Measurements from ENCODE around the gene DDX3X. TPM values are rescaled to one million over a fixed set of nuclear protein-coding genes. Genes with fewer than 3 reads are reported as not detected.
"Not testable (repeated sequence)": the region's sequence is repeated elsewhere in the genome, so short reads cannot be mapped to it uniquely, and the experiment has no call there.

Gene DDX3X
- total and polyA plus RNA-seq, 8 donors, result 38.3 to 434 (median 110) TPM

GRCh38 chrX:41350976-41351569 lies 17.1 kb downstream of the DDX3X start:
- peaks cover 14 to 52% (median 41%) of the 10 kb centered on the region in 4 donors for H3K36me3 ChIP-seq
- DNase-seq, result no peak
- no peak overlapping the region for H3K4me3 ChIP-seq
- H3K27me3 ChIP-seq, result no peaks in the 10 kb centered on the region
- peak overlapping the region in 1 of 5 donors; percentile 34 for H3K27ac ChIP-seq
- TF ChIP-seq EP300 (IDR thresholded peaks at IDR 0.05) (no peak), POLR2AphosphoS5 (IDR thresholded peaks at IDR 0.05) (peak in 2 of 3 donors; percentile 2 to 18)
- no peaks in the 10 kb centered on the region for H3K9me3 ChIP-seq
- peaks cover 0 to 9% (median 2%) of the 10 kb centered on the region in 4 donors for H3K4me1 ChIP-seq
- WGBS, 5 donors, result 44 to 77% (median 57%) methylated on average over 3 of the region's 3 CpGs
- intact Hi-C loops (cut with DNase I; ENCODE audit: low total_unique reads), result no loop called here

GRCh38 chrX:41351923-41352322 lies 18.0 kb downstream of the DDX3X start:
- no peak for DNase-seq
- H3K27ac ChIP-seq, result peak overlapping the region in 1 of 5 donors; percentile 34
- no peaks in the 10 kb centered on the region for H3K9me3 ChIP-seq
- TF ChIP-seq POLR2A (IDR thresholded peaks at IDR 0.05) (no peak), EP300 (IDR thresholded peaks at IDR 0.05) (no peak), CTCF (IDR thresholded peaks at IDR 0.05) (no peak), POLR2AphosphoS5 (IDR thresholded peaks at IDR 0.05) (no peak)
- intact Hi-C loops (cut with DNase I; ENCODE audit: low total_unique reads), result no loop called here
- 42 to 72% (median 47%) methylated on average over 3 of the region's 3 CpGs for WGBS, 5 donors
- H3K4me1 ChIP-seq, result peaks cover 0 to 9% (median 2%) of the 10 kb centered on the region in 4 donors
- H3K27me3 ChIP-seq, result no peaks in the 10 kb centered on the region
- peaks cover 5 to 44% (median 32%) of the 10 kb centered on the region in 4 donors for H3K36me3 ChIP-seq
- H3K4me3 ChIP-seq, result no peak overlapping the region

GRCh38 chrX:41352329-41352838 lies 18.4 kb downstream of the DDX3X start:
- intact Hi-C loops (cut with DNase I; ENCODE audit: low total_unique reads), result no loop called here
- Histone ChIP-seq H3K4me1 (peaks cover 0 to 9% (median 2%) of the 10 kb centered on the region in 4 donors), H3K27me3 (no peaks in the 10 kb centered on the region), H3K36me3 (peaks cover under 1 to 39% (median 27%) of the 10 kb centered on the region in 4 donors), H3K27ac (peak overlapping the region in 1 of 5 donors; percentile 34), H3K9me3 (no peaks in the 10 kb centered on the region), H3K4me3 (no peak overlapping the region)
- DNase-seq, result no peak
- WGBS, 5 donors, result 48 to 67% (median 63%) methylated on average over 3 of the region's 3 CpGs
- no peak for TF ChIP-seq CTCF (IDR thresholded peaks at IDR 0.05)

GRCh38 chrX:41353985-41354384 lies 20.0 kb downstream of the DDX3X start:
- intact Hi-C loops (cut with DNase I; ENCODE audit: low total_unique reads), result no loop called here
- no peak overlapping the region for H3K4me3 ChIP-seq
- peaks cover 0 to 9% (median 2%) of the 10 kb centered on the region in 4 donors for H3K4me1 ChIP-seq
- H3K9me3 ChIP-seq, result no peaks in the 10 kb centered on the region
- no peak for DNase-seq
- H3K27me3 ChIP-seq, result no peaks in the 10 kb centered on the region
- no peak for TF ChIP-seq EP300 (IDR thresholded peaks at IDR 0.05)
- TF ChIP-seq POLR2A (IDR thresholded peaks at IDR 0.05), result no peak
- 63 to 88% (median 80%) methylated on average over 2 to 3 of the region's 3 CpGs for WGBS, 5 donors
- H3K27ac ChIP-seq, result no peak overlapping the region
- H3K36me3 ChIP-seq, result peaks cover 0 to 23% (median 13%) of the 10 kb centered on the region in 4 donors

GRCh38 chrX:41369152-41369551 lies 35.2 kb downstream of the DDX3X start:
- Histone ChIP-seq H3K27me3 (no peaks in the 10 kb centered on the region), H3K4me3 (no peak overlapping the region), H3K9me3 (peaks cover 0 to 10% (median 2%) of the 10 kb centered on the region in 4 donors), H3K36me3 (no peaks in the 10 kb centered on the region), H3K27ac (no peak overlapping the region), H3K4me1 (no peaks in the 10 kb centered on the region)
- intact Hi-C loops (cut with DNase I; ENCODE audit: low total_unique reads), result no loop called here
- DNase-seq, result no peak
- WGBS, 5 donors, result 89 to 96% (median 94%) methylated on average over 4 of the region's 4 CpGs
- TF ChIP-seq POLR2AphosphoS5 (IDR thresholded peaks at IDR 0.05) (no peak), CTCF (IDR thresholded peaks at IDR 0.05) (no peak), EP300 (IDR thresholded peaks at IDR 0.05) (no peak), POLR2A (IDR thresholded peaks at IDR 0.05) (no peak)

- DNase-seq; intact Hi-C loops (cut with DNase I; ENCODE audit: low total_unique reads); H3K36me3 ChIP-seq; H3K4me3 ChIP-seq; H3K27ac ChIP-seq; H3K4me1 ChIP-seq; H3K27me3 ChIP-seq: not testable (repeated sequence)
- peaks cover 0 to 10% (median 2%) of the 10 kb centered on the region in 4 donors for H3K9me3 ChIP-seq
- 94 to 99% (median 95%) methylated on average over 5 of the region's 5 CpGs for WGBS, 5 donors
These were observed 37.6 kb downstream of the DDX3X start for GRCh38 chrX:41371575-41371974.
